Caco-2 (cell line): ENCODE data around the gene SYT12. TPM values are rescaled to one million over a fixed set of nuclear protein-coding genes. Genes with fewer than 3 reads are reported as not detected.

Experiments used
- BruUV-seq: library from RNA; stranded (reverse); fragments of 400-500 nt; replicated peaks from 2 replicates; lab custom pipeline; 2021; lab: Mats Ljungman, UMichigan
- CTCF ChIA-PET: fragments of 300-600 bp; sonication (Branson Sonifier 250); formaldehyde crosslinking; loops from one replicate; lab custom pipeline; 2022; ENCODE audit warnings: antibody characterized with exemption; lab: Charles Lee
- POLR2A ChIA-PET: fragments of 300-600 bp; sonication (Branson Sonifier 250); formaldehyde crosslinking; loops from one replicate; lab custom pipeline; 2022; ENCODE audit warnings: antibody characterized with exemption; lab: Charles Lee
- DNase-seq, 2 experiments: peaks; one replicate each; pipeline versions ENCODE4 v3.0.0 to v3.0.0-alpha.2; 2020 to 2022
- H3K27me3 ChIP-seq: replicated peaks from 2 replicates; pipeline ENCODE4 v1.6.0; 2011; ENCODE audit warnings: low read length; ENCODE audit not compliant: control insufficient read depth, insufficient read depth
- H3K36me3 ChIP-seq: 2 replicates; pipeline ENCODE4 v1.5.1; 2011; ENCODE audit warnings: low read length; ENCODE audit not compliant: control insufficient read depth, insufficient read depth
- H3K4me1 ChIP-seq: fragments of 250-450 bp; sonication (Bioruptor Pico); 2 replicates; pipeline ENCODE4 v1.5.1; 2020; ENCODE audit warnings: mild to moderate bottlenecking
- H3K4me3 ChIP-seq: 2 replicates; pipeline ENCODE4 v1.5.1; 2011; ENCODE audit warnings: low read depth, mild to moderate bottlenecking, control low read depth, low read length
- H3K9me3 ChIP-seq: fragments of 250-450 bp; sonication (Bioruptor Pico); 2 replicates; pipeline ENCODE4 v1.5.1; 2020; ENCODE audit warnings: mild to moderate bottlenecking, moderate library complexity
- H3K27ac Mint-ChIP-seq: one replicate; pipeline ENCODE4 v1.8.0; 2022; ENCODE audit warnings: mixed read lengths; ENCODE audit not compliant: unreplicated experiment
- H3K27me3 Mint-ChIP-seq: one replicate; pipeline ENCODE4 v1.8.0; 2022; ENCODE audit warnings: mixed read lengths; ENCODE audit not compliant: insufficient read depth, unreplicated experiment
- H3K36me3 Mint-ChIP-seq: one replicate; pipeline ENCODE4 v1.8.0; 2022; ENCODE audit warnings: mild to moderate bottlenecking, mixed read lengths; ENCODE audit not compliant: insufficient read depth, unreplicated experiment
- H3K4me1 Mint-ChIP-seq: one replicate; pipeline ENCODE4 v1.8.0; 2022; ENCODE audit warnings: low read depth, mixed read lengths; ENCODE audit not compliant: unreplicated experiment
- H3K4me3 Mint-ChIP-seq: one replicate; pipeline ENCODE4 v1.8.0; 2022; ENCODE audit warnings: mild to moderate bottlenecking, moderate library complexity, mixed read lengths; ENCODE audit not compliant: unreplicated experiment
- H3K9me3 Mint-ChIP-seq: one replicate; pipeline ENCODE4 v1.8.0; 2022; ENCODE audit warnings: mixed read lengths; ENCODE audit not compliant: unreplicated experiment
- intact Hi-C: fragments of 100-400 bp; cut with micrococcal nuclease; formaldehyde crosslinking; loops from one replicate; pipeline ENCODE4 v1.10.0; 2022; ENCODE audit not compliant: unreplicated experiment
- total RNA-seq: library from RNA; stranded (reverse); gene quantifications from 2 replicates; pipeline ENCODE4 v1.2.3, GENCODE V29; 2022
- TF ChIP-seq, protein P1 (sequence below), 2 experiments: fragments of 200-600 bp in 1 of 2; IDR thresholded peaks; 1 replicate in 1 of 2; 2 replicates in 1 of 2; pipeline versions ENCODE4 v1.5.1 to v1.8.0; 2011 to 2022; ENCODE audit warnings: antibody characterized with exemption in 1 of 2, control low read depth in 1 of 2, inconsistent platforms in 1 of 2, low read depth in 1 of 2, low read length in 1 of 2, mild to moderate bottlenecking in 1 of 2, moderate library complexity in 1 of 2; ENCODE audit not compliant: insufficient read depth in 1 of 2, severe bottlenecking in 1 of 2, unreplicated experiment in 1 of 2

Gene SYT12
- total RNA-seq, 1 experiment from 2014 or later: 0.82 TPM

DNA sequence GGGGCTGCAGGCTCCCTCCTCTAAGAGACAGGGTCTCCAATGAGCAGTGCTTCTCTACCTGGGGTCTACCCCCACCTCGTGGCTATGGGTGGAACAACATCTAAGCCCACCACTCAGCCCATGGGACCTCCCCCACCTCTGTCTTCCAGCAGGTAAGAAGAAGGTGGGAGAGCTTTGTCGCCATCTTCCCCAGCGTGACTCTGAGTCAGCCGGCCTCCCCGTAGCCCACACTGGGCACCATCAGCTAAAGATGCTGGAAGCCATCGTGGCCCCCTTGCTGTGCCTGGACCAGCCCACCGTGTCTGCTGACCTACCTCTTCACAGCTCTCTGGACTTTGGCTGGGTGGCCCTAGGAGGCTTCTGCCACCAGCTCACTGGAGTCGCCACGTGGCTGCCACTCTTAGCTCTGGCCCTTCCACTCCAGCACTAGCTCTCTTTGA lies 46.9 kb upstream of the SYT12 start:
- Mint-ChIP-seq H3K9me3 (peaks cover 10% of the 10 kb centered on the region), H3K36me3 (no peaks in the 10 kb centered on the region), H3K4me1 (no peaks in the 10 kb centered on the region), H3K27ac (no peak overlapping the region), H3K4me3 (no peak overlapping the region), H3K27me3 (no peaks in the 10 kb centered on the region)
- Histone ChIP-seq H3K4me3 (no peak overlapping the region), H3K4me1 (peaks cover 8% of the 10 kb centered on the region), H3K27me3 (no peaks in the 10 kb centered on the region), H3K36me3 (no peaks in the 10 kb centered on the region), H3K9me3 (peaks cover 21% of the 10 kb centered on the region)
- intact Hi-C loops: loop anchor here (1.0 to 5.0 kb wide), 3 partner anchors 109 to 282 kb away; partner anchors contain the start of gene RCE1
- DNase-seq: peak; percentile 70 to 84
- ChIA-PET CTCF (interaction anchor here (1.0 to 1.3 kb wide), 6 partner anchors 13 to 134 kb away, joined by 3 to 5 read pairs (median 4); no protein-coding TSS in a partner anchor), POLR2A (interaction anchor here (1.1 kb wide), 1 partner anchor 17 kb away, joined by 3 read pairs; no protein-coding TSS in a partner anchor)
- BruUV-seq: no TSS peak
- TF ChIP-seq, protein P1, sequence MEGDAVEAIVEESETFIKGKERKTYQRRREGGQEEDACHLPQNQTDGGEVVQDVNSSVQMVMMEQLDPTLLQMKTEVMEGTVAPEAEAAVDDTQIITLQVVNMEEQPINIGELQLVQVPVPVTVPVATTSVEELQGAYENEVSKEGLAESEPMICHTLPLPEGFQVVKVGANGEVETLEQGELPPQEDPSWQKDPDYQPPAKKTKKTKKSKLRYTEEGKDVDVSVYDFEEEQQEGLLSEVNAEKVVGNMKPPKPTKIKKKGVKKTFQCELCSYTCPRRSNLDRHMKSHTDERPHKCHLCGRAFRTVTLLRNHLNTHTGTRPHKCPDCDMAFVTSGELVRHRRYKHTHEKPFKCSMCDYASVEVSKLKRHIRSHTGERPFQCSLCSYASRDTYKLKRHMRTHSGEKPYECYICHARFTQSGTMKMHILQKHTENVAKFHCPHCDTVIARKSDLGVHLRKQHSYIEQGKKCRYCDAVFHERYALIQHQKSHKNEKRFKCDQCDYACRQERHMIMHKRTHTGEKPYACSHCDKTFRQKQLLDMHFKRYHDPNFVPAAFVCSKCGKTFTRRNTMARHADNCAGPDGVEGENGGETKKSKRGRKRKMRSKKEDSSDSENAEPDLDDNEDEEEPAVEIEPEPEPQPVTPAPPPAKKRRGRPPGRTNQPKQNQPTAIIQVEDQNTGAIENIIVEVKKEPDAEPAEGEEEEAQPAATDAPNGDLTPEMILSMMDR (IDR thresholded peaks at IDR 0.05; ENCODE audit: insufficient read depth in 1 of 2, low read depth in 1 of 2, low read length in 1 of 2, severe bottlenecking in 1 of 2, unreplicated experiment in 1 of 2): peak; percentile 93 to 95

GRCh38 chr11:66976925-66977324 lies 46.0 kb upstream of the SYT12 start:
- POLR2A ChIA-PET: interaction anchor here (0.5 kb wide), 1 partner anchor 16 kb away, joined by 4 read pairs; no protein-coding TSS in a partner anchor

DNA sequence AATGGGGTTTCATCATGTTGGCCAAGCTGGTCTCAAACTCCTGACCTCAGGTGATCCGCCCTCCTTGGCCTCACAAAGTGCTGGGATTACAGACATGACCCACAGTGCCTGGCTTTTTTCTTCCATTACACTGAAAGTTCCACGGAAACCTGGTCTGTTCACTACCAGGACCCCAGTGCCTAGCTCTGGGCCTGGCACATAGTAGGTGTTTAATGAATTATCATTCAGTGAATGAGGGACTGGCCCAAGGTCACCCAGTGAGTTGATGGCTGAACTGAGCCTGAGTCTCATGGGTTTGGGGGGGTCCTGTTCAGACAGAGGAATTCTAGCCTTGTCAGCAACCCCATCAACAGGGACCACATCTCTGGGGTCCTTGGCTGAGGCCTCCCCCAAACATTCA lies 44.7 kb upstream of the SYT12 start:
- peaks cover 21% of the 10 kb centered on the region for H3K9me3 ChIP-seq
- no peak overlapping the region for H3K4me3 Mint-ChIP-seq
- no peaks in the 10 kb centered on the region for H3K36me3 Mint-ChIP-seq
- H3K9me3 Mint-ChIP-seq: peaks cover 10% of the 10 kb centered on the region
- H3K27me3 ChIP-seq: no peaks in the 10 kb centered on the region
- H3K4me3 ChIP-seq: no peak overlapping the region
- H3K36me3 ChIP-seq: no peaks in the 10 kb centered on the region
- H3K4me1 Mint-ChIP-seq: no peaks in the 10 kb centered on the region
- TF ChIP-seq, protein P1 (IDR thresholded peaks at IDR 0.05; ENCODE audit: insufficient read depth in 1 of 2, low read depth in 1 of 2, low read length in 1 of 2, severe bottlenecking in 1 of 2, unreplicated experiment in 1 of 2): no peak
- DNase-seq: no peak
- H3K4me1 ChIP-seq: 0 out of 2 replicates have a peak, but pooled peaks cover 3% of the 10 kb centered on the region
- ChIA-PET POLR2A (no interaction called here), CTCF (no interaction called here)
- no TSS peak for BruUV-seq
- no peaks in the 10 kb centered on the region for H3K27me3 Mint-ChIP-seq
- intact Hi-C loops: loop anchor here (5.0 kb wide), 1 partner anchor 111 kb away; no protein-coding TSS in a partner anchor
- H3K27ac Mint-ChIP-seq: no peak overlapping the region

More at GRCh38 chr11:66976925-66977324, 46.0 kb upstream of the SYT12 start:
- H3K4me1 ChIP-seq: 0 out of 2 replicates have a peak, but pooled peaks cover 3% of the 10 kb centered on the region
- H3K36me3 ChIP-seq: no peaks in the 10 kb centered on the region
- Mint-ChIP-seq H3K27me3 (no peaks in the 10 kb centered on the region), H3K36me3 (no peaks in the 10 kb centered on the region), H3K4me1 (no peaks in the 10 kb centered on the region), H3K27ac (no peak overlapping the region), H3K4me3 (no peak overlapping the region), H3K9me3 (peaks cover 10% of the 10 kb centered on the region)
- peaks cover 21% of the 10 kb centered on the region for H3K9me3 ChIP-seq
- intact Hi-C loops: loop anchor here (1.0 to 5.0 kb wide), 3 partner anchors 110 to 283 kb away; partner anchors contain the start of gene RCE1
- CTCF ChIA-PET: interaction anchor here (0.7 to 0.9 kb wide), 2 partner anchors 11 to 45 kb away, joined by 3 read pairs; no protein-coding TSS in a partner anchor
- BruUV-seq: no TSS peak
- H3K27me3 ChIP-seq: no peaks in the 10 kb centered on the region
- no peak overlapping the region for H3K4me3 ChIP-seq
- TF ChIP-seq, protein P1 (IDR thresholded peaks at IDR 0.05; ENCODE audit: insufficient read depth in 1 of 2, low read depth in 1 of 2, low read length in 1 of 2, severe bottlenecking in 1 of 2, unreplicated experiment in 1 of 2): no peak
- DNase-seq: no peak
